Left lung (tissue), 14 donors: ENCODE measurements around the gene BCO1. TPM values are rescaled to one million over a fixed set of nuclear protein-coding genes. Genes with fewer than 3 reads are reported as not detected.
A peak's percentile ranks its signal among the peaks of the same experiment; 100 is the strongest.

Experiments used
- ATAC-seq: fragments of 200-7000 bp; cut with Tn5 transposase; one replicate; pipeline ENCODE4 v1.9.1; 2020; ENCODE audit warnings: moderate library complexity
- DNase-seq, 4 donors: peaks; one replicate each; pipeline ENCODE4 v3.0.0-alpha.2; 2013 to 2020
- H3K27ac ChIP-seq, 2 donors: fragments of 200-600 bp; sonication (generic) in 1 of 2; one replicate each; pipeline versions ENCODE4 v1.5.0 to v1.8.0; 2020 to 2021
- H3K27me3 ChIP-seq, 2 donors: fragments of 200-600 bp; sonication (generic) in 1 of 2; one replicate each; pipeline versions ENCODE4 v1.5.0 to v1.8.0; 2020 to 2021
- H3K36me3 ChIP-seq, 2 donors: fragments of 200-600 bp; sonication (generic) in 1 of 2; one replicate each; pipeline versions ENCODE4 v1.5.0 to v1.8.0; 2020 to 2021
- H3K4me1 ChIP-seq, 2 donors: fragments of 200-600 bp; one replicate each; pipeline ENCODE4 v1.8.0; 2021
- H3K4me3 ChIP-seq, 2 donors: fragments of 200-600 bp; sonication (generic) in 1 of 2; one replicate each; pipeline versions ENCODE4 v1.5.0 to v1.8.0; 2020 to 2021; ENCODE audit warnings: mild to moderate bottlenecking in 1 of 2
- H3K9me3 ChIP-seq, 2 donors: fragments of 200-600 bp; sonication (generic) in 1 of 2; one replicate each; pipeline versions ENCODE4 v1.5.0 to v1.8.0; 2020 to 2021
- CTCF ChIP-seq, 2 donors: fragments of 200-600 bp; sonication (generic) in 1 of 2; IDR thresholded peaks; one replicate each; pipeline versions ENCODE4 v1.5.0 to v1.8.0; 2021; ENCODE audit warnings: antibody characterized with exemption in 2 of 2
- intact Hi-C, 2 donors: fragments of 100-400 bp; cut with DNase I; formaldehyde crosslinking; loops; one replicate each; pipeline versions ENCODE4 v1.11.2 to v1.14.2; 2022
- long read RNA-seq, 12 donors: library from polyadenylated mRNA in 2 of 12; unstranded in 2 of 12; transcript quantifications; one replicate each; pipeline ENCODE4 v2.0.0 and lab custom pipeline, GENCODE V29; 2019 to 2026
- polyA plus RNA-seq, 6 donors: library from polyadenylated mRNA; unstranded; fragments of 120-200 nt; gene quantifications; one replicate each; pipeline ENCODE4 v1.2.1, GENCODE V29; 2013; ENCODE audit not compliant: insufficient read length in 6 of 6
- total RNA-seq, 2 donors: library from RNA; stranded (reverse); fragmentation: NEBNext Ultra II Directional; extraction: Animal tissue kit (Norgen Biotek cat#: 25700); gene quantifications; one replicate each; pipeline ENCODE4 v1.2.1, GENCODE V29; 2021
- donor health status: DM: no; HTN: yes; CAD: no.
- donor health status: DM: no; HTN: no; CAD: no.

Gene BCO1
- under 1 TPM in 1 of 2 donors, not detected in 1; 0.50 TPM for total RNA-seq
- under 1 TPM; 0.38 to 0.81 (median 0.58) TPM for polyA plus RNA-seq
- long read RNA-seq, donor 1: 0 reads
- long read RNA-seq, donor 2: 0 reads
- long read RNA-seq, donor 3: 0 reads
- long read RNA-seq, donor 4: 0 reads
- long read RNA-seq, donor 5: 0 reads
- long read RNA-seq, donor 6: 0 reads
- long read RNA-seq, donor 7: 0 reads
- long read RNA-seq, donor 8: 0 reads
- long read RNA-seq, donor 9: 0 reads
- long read RNA-seq, donor 10: 0 reads
- long read RNA-seq, donor 11: 0 reads
- long read RNA-seq, donor 12: 0 reads

GRCh38 chr16:81238296-81239011 lies at the start of gene BCO1:
BCO1 (plus strand) TSS chr16:81238689; CDS start chr16:81238909, 220 bp downstream.
- ATAC-seq: peak; percentile 81
- peaks cover 0 to 3% of the 10 kb centered on the region in 2 donors for H3K4me1 ChIP-seq
- no peaks in the 10 kb centered on the region for H3K27me3 ChIP-seq
- H3K27ac ChIP-seq: peak within 1 kb of the TSS in 1 of 2 donors; percentile 62
- TF ChIP-seq CTCF (IDR thresholded peaks at IDR 0.05): no peak
- peak within 1 kb of the TSS; percentile 12 to 28 for H3K4me3 ChIP-seq
- peak in 2 of 4 donors; percentile 24 to 44 for DNase-seq
- intact Hi-C loops: no loop called here
- H3K36me3 ChIP-seq: no peaks in the 10 kb centered on the region
- no peaks in the 10 kb centered on the region for H3K9me3 ChIP-seq

- no peaks in the 10 kb centered on the region for H3K36me3 ChIP-seq
- H3K4me1 ChIP-seq: peaks cover 0 to 3% of the 10 kb centered on the region in 2 donors
- H3K4me3 ChIP-seq: no peak overlapping the region
- H3K9me3 ChIP-seq: no peaks in the 10 kb centered on the region
- intact Hi-C loops: no loop called here
- TF ChIP-seq CTCF (IDR thresholded peaks at IDR 0.05): no peak
- ATAC-seq: peak; percentile 83
- H3K27me3 ChIP-seq: no peaks in the 10 kb centered on the region
- peak; percentile 61 to 85 (median 76) for DNase-seq
- peak overlapping the region in 1 of 2 donors; percentile 11 for H3K27ac ChIP-seq
These were observed 49.3 kb upstream of the BCO1 start for GRCh38 chr16:81189100-81189664.

- H3K4me3 ChIP-seq: no peak overlapping the region
- intact Hi-C loops: no loop called here
- ATAC-seq: no peak
These were observed 47.8 kb upstream of the BCO1 start for GRCh38 chr16:81190667-81191066.

GRCh38 chr16:81195885-81196534 lies 42.5 kb upstream of the BCO1 start:
- intact Hi-C loops: no loop called here
- no peaks in the 10 kb centered on the region for H3K4me1 ChIP-seq
- H3K4me3 ChIP-seq: no peak overlapping the region
- TF ChIP-seq CTCF (IDR thresholded peaks at IDR 0.05): no peak
- H3K27ac ChIP-seq: no peak overlapping the region
- no peaks in the 10 kb centered on the region for H3K9me3 ChIP-seq
- DNase-seq (peak in 1 of 4 donors; percentile 24), ATAC-seq (no peak)
- peaks cover 0 to 21% of the 10 kb centered on the region in 2 donors for H3K27me3 ChIP-seq
- no peaks in the 10 kb centered on the region for H3K36me3 ChIP-seq

More at GRCh38 chr16:81190667-81191066, 47.8 kb upstream of the BCO1 start:
- Histone ChIP-seq H3K27ac (no peak overlapping the region), H3K4me1 (peaks cover 0 to 3% of the 10 kb centered on the region in 2 donors), H3K9me3 (no peaks in the 10 kb centered on the region), H3K27me3 (no peaks in the 10 kb centered on the region), H3K36me3 (no peaks in the 10 kb centered on the region)
- no peak for DNase-seq
- TF ChIP-seq CTCF (IDR thresholded peaks at IDR 0.05): no peak
